Lower lobe of right lung (tissue), 2 donors: ENCODE measurements around the gene GALNT4. TPM values are rescaled to one million over a fixed set of nuclear protein-coding genes. Genes with fewer than 3 reads are reported as not detected.

Experiments used
- ATAC-seq, 2 donors: fragments of 200-7000 bp; cut with Tn5 transposase; one replicate each; pipeline ENCODE4 v1.9.1; 2020 to 2022; ENCODE audit warnings: mild to moderate bottlenecking in 2 of 2, moderate library complexity in 2 of 2
- DNase-seq: peaks from one replicate; pipeline ENCODE4 v3.0.0-alpha.2; 2020
- H3K27ac ChIP-seq: fragments of 200-600 bp; one replicate; pipeline ENCODE4 v1.8.0; 2022
- H3K27me3 ChIP-seq: fragments of 200-600 bp; one replicate; pipeline ENCODE4 v1.8.0; 2022; ENCODE audit warnings: low read depth
- H3K36me3 ChIP-seq: fragments of 200-600 bp; one replicate; pipeline ENCODE4 v1.8.0; 2022; ENCODE audit warnings: mild to moderate bottlenecking
- H3K4me1 ChIP-seq: fragments of 200-600 bp; one replicate; pipeline ENCODE4 v1.8.0; 2022
- H3K4me3 ChIP-seq: fragments of 200-600 bp; one replicate; pipeline ENCODE4 v1.8.0; 2022; ENCODE audit warnings: mild to moderate bottlenecking
- H3K9me3 ChIP-seq: fragments of 200-600 bp; one replicate; pipeline ENCODE4 v1.8.0; 2022
- intact Hi-C: fragments of 100-400 bp; cut with DNase I; formaldehyde crosslinking; loops from one replicate; pipeline ENCODE4 v1.11.0; 2022
- total RNA-seq: library from RNA; stranded (reverse); fragmentation: NEBNext Ultra II Directional; extraction: Animal tissue kit (Norgen Biotek cat#: 25700); gene quantifications from one replicate; pipeline ENCODE4 v1.2.1, GENCODE V29; 2021
- TF ChIP-seq, protein P1 (sequence below): fragments of 200-600 bp; IDR thresholded peaks from one replicate; pipeline ENCODE4 v1.8.0; 2022; ENCODE audit warnings: antibody characterized with exemption, mild to moderate bottlenecking
- donor health status: DM: no; HTN: yes; CAD: no; lungs with severe emphysema.

GALNT4 gene
- total RNA-seq, 1 donor from 2014 or later, result 9.6 TPM

DNA sequence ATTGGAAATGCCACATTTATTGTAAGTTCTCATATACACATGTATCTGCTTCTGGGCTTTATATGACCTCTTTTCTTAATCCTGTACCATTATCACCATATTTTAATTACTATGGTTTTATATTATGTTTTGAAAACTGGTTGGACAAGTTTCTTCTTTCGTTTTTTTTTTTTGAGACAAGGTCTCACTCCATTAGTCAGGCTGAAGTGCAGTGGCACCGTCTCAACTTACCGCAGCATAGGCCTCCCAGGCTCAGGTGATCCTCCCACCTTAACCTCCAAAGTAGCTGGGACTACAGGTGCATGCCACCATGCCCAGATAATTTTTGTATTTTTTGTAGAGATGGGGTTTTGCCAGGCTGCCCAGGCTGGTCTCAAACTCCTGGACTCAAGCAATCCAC is 44.6 kb downstream of the GALNT4 start:
- ATAC-seq (no peak), DNase-seq (no peak)
- peaks cover 6% of the 10 kb centered on the region for H3K36me3 ChIP-seq
- no peak overlapping the region for H3K4me3 ChIP-seq
- intact Hi-C loops, result loop anchor here (10.0 kb wide), 1 partner anchor 45 kb away; the partner anchor contains the start of genes GALNT4 and POC1B
- H3K27me3 ChIP-seq, result no peaks in the 10 kb centered on the region
- H3K27ac ChIP-seq, result no peak overlapping the region
- TF ChIP-seq, protein P1, sequence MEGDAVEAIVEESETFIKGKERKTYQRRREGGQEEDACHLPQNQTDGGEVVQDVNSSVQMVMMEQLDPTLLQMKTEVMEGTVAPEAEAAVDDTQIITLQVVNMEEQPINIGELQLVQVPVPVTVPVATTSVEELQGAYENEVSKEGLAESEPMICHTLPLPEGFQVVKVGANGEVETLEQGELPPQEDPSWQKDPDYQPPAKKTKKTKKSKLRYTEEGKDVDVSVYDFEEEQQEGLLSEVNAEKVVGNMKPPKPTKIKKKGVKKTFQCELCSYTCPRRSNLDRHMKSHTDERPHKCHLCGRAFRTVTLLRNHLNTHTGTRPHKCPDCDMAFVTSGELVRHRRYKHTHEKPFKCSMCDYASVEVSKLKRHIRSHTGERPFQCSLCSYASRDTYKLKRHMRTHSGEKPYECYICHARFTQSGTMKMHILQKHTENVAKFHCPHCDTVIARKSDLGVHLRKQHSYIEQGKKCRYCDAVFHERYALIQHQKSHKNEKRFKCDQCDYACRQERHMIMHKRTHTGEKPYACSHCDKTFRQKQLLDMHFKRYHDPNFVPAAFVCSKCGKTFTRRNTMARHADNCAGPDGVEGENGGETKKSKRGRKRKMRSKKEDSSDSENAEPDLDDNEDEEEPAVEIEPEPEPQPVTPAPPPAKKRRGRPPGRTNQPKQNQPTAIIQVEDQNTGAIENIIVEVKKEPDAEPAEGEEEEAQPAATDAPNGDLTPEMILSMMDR, result no peak
- H3K4me1 ChIP-seq, result peaks cover 8% of the 10 kb centered on the region
- H3K9me3 ChIP-seq, result no peaks in the 10 kb centered on the region

DNA sequence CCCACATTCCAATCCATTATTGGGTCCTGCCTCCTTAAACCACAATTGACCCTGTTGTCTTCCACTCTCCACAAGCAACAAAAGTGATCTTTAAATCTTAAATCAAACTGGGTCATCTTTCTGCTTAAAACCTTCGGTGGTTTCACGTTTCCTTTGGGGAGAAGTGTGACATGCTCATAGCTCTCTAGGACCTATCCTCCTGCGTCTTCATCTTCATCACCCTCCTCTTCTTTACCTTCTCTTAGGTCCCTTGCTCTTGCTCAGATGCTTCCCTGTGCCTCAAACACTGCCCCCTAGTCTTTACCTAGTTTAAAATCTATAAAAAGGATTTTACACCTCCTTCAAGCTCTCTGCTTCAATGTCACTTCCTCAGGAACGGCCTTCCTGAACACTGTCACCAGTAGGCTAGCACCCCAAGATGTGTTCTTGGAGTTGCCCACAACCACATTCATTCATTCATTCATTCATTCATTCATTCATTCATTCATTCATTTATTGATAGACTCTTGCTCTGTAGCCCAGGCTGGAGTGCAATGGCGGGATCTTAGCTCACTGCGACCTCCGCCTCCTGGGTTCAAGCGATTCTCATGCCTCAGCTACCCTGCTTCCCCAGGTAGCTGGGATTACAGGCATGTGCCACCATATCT is 46.8 kb downstream of the GALNT4 start:
- intact Hi-C loops, result loop anchor here (10.0 kb wide), 1 partner anchor 47 kb away; the partner anchor contains the start of genes GALNT4 and POC1B
- DNase-seq, result no peak
- Histone ChIP-seq H3K9me3 (no peaks in the 10 kb centered on the region), H3K27ac (no peak overlapping the region), H3K27me3 (no peaks in the 10 kb centered on the region), H3K4me1 (peaks cover 8% of the 10 kb centered on the region), H3K4me3 (no peak overlapping the region), H3K36me3 (no peaks in the 10 kb centered on the region)
- ATAC-seq, result no peak
- TF ChIP-seq, protein P1, result no peak

DNA sequence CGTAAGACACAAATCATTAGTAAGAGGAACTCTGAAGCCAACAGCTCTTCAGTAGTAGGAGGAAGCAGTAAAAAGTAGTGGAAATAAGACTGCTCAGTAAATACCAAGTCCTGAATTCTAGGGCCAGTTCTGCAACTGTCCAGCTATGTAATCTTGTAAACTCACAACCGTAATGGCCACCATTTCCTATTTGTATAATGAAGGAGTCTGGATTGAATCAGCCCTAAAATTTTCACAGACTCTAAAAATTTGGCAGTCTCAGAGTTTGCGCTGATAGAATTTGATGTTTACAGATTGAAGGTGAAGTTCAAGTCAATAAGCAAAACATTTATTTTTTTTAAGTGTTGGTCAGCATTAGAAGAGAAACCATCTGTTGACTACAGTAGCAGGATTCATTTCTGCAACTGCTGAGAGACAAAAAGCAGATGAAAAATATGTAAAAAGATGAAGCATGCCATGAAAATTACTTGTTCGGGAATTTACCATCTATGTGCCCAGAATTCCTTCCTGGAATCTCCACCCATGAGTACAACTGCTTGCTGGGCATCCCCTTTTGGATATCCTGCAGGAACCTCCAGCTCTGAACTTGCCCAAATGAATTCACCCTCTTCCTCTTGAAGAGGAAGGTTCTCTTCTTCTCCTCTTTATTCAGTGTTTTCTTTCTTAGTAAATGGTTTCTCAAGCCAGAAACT is 47.5 kb downstream of the GALNT4 start:
- ATAC-seq (no peak), DNase-seq (no peak)
- intact Hi-C loops, result loop anchor here (10.0 kb wide), 1 partner anchor 48 kb away; the partner anchor contains the start of genes GALNT4 and POC1B
- no peaks in the 10 kb centered on the region for H3K9me3 ChIP-seq
- H3K27me3 ChIP-seq, result no peaks in the 10 kb centered on the region
- H3K36me3 ChIP-seq, result no peaks in the 10 kb centered on the region
- H3K4me3 ChIP-seq, result no peak overlapping the region
- H3K4me1 ChIP-seq, result peaks cover 8% of the 10 kb centered on the region
- no peak overlapping the region for H3K27ac ChIP-seq
- TF ChIP-seq, protein P1, result no peak

DNA sequence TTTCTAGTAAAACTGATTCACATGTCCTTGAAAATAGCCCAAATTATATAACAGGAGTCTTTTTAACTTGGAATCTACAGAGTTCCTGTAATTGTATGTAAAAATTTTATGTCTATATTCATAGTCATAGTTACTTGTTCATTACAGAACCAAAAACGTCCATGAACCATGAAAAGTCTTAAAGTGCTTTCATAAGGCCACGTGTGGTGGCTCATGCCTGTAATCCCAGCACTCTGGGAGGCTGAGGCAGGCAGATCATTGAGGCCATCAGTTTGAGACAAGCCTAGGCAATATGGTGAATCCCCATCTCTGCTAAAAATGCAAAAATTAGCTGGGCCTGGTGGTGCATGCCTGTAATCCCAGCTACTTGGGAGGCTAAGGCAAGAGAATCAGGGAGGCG is 48.4 kb downstream of the GALNT4 start:
- no peaks in the 10 kb centered on the region for H3K36me3 ChIP-seq
- TF ChIP-seq, protein P1, result no peak
- no peak for ATAC-seq
- no peaks in the 10 kb centered on the region for H3K27me3 ChIP-seq
- intact Hi-C loops, result loop anchor here (10.0 kb wide), 1 partner anchor 49 kb away; the partner anchor contains the start of genes GALNT4 and POC1B
- H3K27ac ChIP-seq, result no peak overlapping the region
- H3K4me1 ChIP-seq, result peaks cover 8% of the 10 kb centered on the region
- H3K9me3 ChIP-seq, result no peaks in the 10 kb centered on the region
- H3K4me3 ChIP-seq, result no peak overlapping the region
- no peak for DNase-seq

DNA sequence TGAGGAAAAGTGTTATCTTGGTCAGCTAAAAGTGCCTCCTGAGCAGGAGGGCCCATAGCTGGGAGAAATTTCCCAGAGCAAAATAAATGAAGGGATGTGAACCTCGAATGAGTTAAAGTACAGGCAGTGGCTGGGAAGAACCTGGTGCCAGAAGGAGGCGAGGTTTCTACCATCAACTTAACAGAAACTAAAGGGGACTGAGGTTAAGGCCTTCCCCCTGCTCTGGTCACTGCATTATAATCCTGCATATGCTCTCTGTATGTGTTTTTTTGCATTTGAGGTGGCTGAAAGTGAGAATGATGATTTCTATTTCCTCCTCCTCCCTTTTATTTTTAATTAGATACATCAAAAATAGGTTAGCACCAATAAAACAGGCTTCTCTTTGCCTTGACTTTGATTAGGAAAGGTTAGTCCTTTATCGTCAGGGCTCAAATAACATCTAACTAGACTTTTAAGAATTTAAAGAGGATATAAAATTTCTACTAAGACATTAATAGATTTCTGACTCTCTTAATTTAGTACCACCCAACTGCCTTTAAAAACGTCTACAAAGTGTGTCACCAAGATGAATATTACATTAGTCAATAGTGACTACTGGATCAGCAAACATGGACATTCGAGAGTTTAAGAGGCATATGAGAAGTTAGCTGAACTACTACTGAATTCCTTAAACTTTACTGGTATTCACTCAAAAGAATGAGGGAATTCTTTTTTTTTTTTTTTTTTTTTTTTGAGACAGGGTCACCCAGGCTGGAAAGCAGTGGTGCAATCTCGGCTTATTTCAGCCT is 49.2 kb downstream of the GALNT4 start:
- Histone ChIP-seq H3K27me3 (no peaks in the 10 kb centered on the region), H3K4me1 (peaks cover 8% of the 10 kb centered on the region), H3K9me3 (no peaks in the 10 kb centered on the region), H3K36me3 (no peaks in the 10 kb centered on the region), H3K4me3 (no peak overlapping the region), H3K27ac (no peak overlapping the region)
- intact Hi-C loops, result loop anchor here (10.0 kb wide), 1 partner anchor 49 kb away; the partner anchor contains the start of genes GALNT4 and POC1B
- ATAC-seq (no peak), DNase-seq (no peak)
- TF ChIP-seq, protein P1, result no peak
